HG03432 (cell line): Measurements from ENCODE around the gene ACRBP.
A peak's percentile ranks its signal among the peaks of the same experiment; 100 is the strongest.

ENCODE experiments used
- ATAC-seq: cut with Tn5 transposase; IDR thresholded peaks from one replicate; pipeline ENCODE4 v1.9.1; 2021; ENCODE audit warnings: mild to moderate bottlenecking, moderate library complexity; ENCODE audit not compliant: unreplicated experiment

The ACRBP gene

GRCh38 chr12:6650832-6651231 lies 3.6 kb upstream of the ACRBP start:
- ATAC-seq: no peak

GRCh38 chr12:6646276-6647082 lies 753 bp downstream of the ACRBP start:
- no peak for ATAC-seq

- no peak for ATAC-seq
These were observed 2.3 kb downstream of the ACRBP start for GRCh38 chr12:6644903-6645302.

GRCh38 chr12:6644257-6644596 lies 3.0 kb downstream of the ACRBP start:
- ATAC-seq: no peak

GRCh38 chr12:6643569-6644256 lies 3.5 kb downstream of the ACRBP start:
- ATAC-seq: no peak

- ATAC-seq: no peak
These were observed 6.1 kb downstream of the ACRBP start for GRCh38 chr12:6641131-6641530.

- ATAC-seq: no peak
These were observed 6.7 kb downstream of the ACRBP start for GRCh38 chr12:6640497-6640896.

GRCh38 chr12:6639151-6639801 lies 8.0 kb downstream of the ACRBP start:
- no peak for ATAC-seq

GRCh38 chr12:6638305-6638704 lies 8.9 kb downstream of the ACRBP start:
- no peak for ATAC-seq

GRCh38 chr12:6635856-6636531 lies 11.2 kb downstream of the ACRBP start, which contains the start of gene LPAR5:
LPAR5 (minus strand) TSS chr12:6635959; CDS start chr12:6621248, 14,711 bp downstream.
- peak; percentile 53 for ATAC-seq

GRCh38 chr12:6635375-6635855 lies 11.8 kb downstream of the ACRBP start:
- ATAC-seq: peak; percentile 42

- ATAC-seq: peak; percentile 54
These were observed 14.9 kb downstream of the ACRBP start for GRCh38 chr12:6632026-6632983.

- no peak for ATAC-seq
These were observed 15.7 kb downstream of the ACRBP start for GRCh38 chr12:6631549-6631961.

- no peak for ATAC-seq
These were observed 16.5 kb downstream of the ACRBP start for GRCh38 chr12:6630736-6631135.

- no peak for ATAC-seq
These were observed 19.6 kb downstream of the ACRBP start for GRCh38 chr12:6627616-6628015.

- no peak for ATAC-seq
These were observed 20.5 kb downstream of the ACRBP start for GRCh38 chr12:6626654-6627283.

GRCh38 chr12:6620885-6621274 lies 26.4 kb downstream of the ACRBP start:
- no peak for ATAC-seq

- no peak for ATAC-seq
These were observed 26.9 kb downstream of the ACRBP start for GRCh38 chr12:6620137-6620884.
